Measurements from ENCODE around the gene WDFY2. TPM values are rescaled to one million over a fixed set of nuclear protein-coding genes. Genes with fewer than 3 reads are reported as not detected.
A peak's percentile ranks its signal among the peaks of the same experiment; 100 is the strongest.

The WDFY2 gene
- total RNA-seq, 1 experiment from 2014 or later: 6.0 TPM

DNA sequence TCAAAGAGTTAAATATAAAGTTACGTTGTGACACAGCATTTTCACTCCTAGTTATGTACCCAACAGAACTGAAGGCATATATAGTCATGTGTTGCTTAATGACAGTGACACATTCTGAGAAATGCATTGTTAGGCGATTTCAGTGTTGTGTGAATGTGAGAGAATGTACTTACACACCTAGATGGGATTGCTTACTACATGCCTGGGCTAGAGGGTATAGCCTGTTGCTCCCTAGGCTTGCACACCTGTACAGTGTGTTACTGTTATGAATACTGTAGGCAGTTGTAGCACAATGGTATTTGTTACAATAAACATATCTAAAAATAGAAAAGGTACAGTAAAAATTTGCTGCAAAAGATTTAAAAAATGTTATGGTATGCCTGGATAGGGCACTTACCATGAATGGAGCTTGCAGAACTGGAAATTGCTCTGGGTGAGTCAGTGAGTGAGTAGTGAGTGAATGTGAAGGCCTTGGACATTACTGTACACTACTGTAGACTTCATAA lies 130.5 kb downstream of the WDFY2 start:
- peak overlapping the region; percentile 42 for H3K27ac ChIP-seq
- DNase-seq (ENCODE audit: low read depth in 1 of 2, low spot score in 2 of 2): peak; percentile 48 to 53
- H3K36me3 ChIP-seq: peaks cover 14% of the 10 kb centered on the region
- peaks cover 16% of the 10 kb centered on the region for H3K4me1 ChIP-seq (replicated peaks)
- no peaks in the 10 kb centered on the region for H3K9me3 ChIP-seq (replicated peaks)
- H3K27me3 ChIP-seq (replicated peaks): no peaks in the 10 kb centered on the region
- H3K4me3 ChIP-seq: no peak overlapping the region

DNA sequence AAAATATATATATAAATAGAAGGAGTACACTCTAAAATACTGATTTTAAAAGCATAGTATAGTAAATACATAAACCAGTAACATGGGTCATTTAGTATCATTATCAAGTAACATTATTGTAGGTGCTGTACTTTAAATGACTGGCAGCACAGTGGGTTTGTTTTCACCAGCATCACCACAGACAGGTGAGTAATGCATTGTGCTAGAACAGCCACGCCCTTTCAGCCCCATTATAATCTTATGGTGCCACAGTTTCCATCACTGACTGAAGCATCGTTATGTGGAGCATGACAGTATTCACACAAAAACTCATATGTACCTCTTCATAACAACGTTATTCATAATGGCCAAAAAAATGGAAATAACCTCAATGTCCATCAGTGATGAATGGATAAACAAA lies 131.4 kb downstream of the WDFY2 start:
- Histone ChIP-seq H3K4me1 (replicated peaks) (peaks cover 16% of the 10 kb centered on the region), H3K27ac (peak overlapping the region; percentile 42; the same call in 1 of the 2 replicates), H3K9me3 (replicated peaks) (no peaks in the 10 kb centered on the region), H3K36me3 (peaks cover 21% of the 10 kb centered on the region), H3K4me3 (no peak overlapping the region), H3K27me3 (replicated peaks) (no peaks in the 10 kb centered on the region)
- DNase-seq (ENCODE audit: low read depth in 1 of 2, low spot score in 2 of 2): no peak

DNA sequence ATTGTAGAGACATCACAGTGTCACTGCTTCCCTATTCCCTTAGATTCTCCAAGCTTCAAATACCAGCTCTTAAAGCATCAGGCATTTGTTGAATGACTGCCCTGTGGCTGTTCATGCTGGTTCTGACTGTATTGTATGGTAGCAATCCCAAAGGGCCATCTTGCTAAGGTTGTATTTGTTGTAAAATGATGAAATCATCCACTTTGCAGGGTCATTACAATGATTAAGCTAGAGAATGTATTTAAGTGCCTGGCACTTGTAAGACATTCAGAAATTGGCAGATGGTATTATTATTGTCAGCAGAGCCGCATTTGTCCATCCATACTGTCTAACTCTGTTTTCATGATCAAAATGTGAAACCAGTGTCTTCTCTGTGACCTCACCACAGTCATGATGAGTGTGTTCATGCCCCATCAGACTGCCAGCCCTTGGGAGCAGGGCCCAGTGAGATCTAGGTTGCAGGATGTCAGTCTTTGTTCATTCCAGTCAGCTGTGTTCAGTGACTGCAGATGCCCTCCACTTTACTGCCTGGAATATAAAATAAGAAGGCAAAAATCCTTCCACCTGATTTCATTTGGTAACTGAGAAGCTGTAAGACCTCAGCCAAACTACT lies 133.6 kb downstream of the WDFY2 start:
- H3K4me3 ChIP-seq: no peak overlapping the region
- H3K4me1 ChIP-seq (replicated peaks): peaks cover 16% of the 10 kb centered on the region
- no peak overlapping the region for H3K27ac ChIP-seq
- peaks cover 32% of the 10 kb centered on the region for H3K36me3 ChIP-seq
- no peak for DNase-seq (ENCODE audit: low read depth in 1 of 2, low spot score in 2 of 2)
- no peaks in the 10 kb centered on the region for H3K9me3 ChIP-seq (replicated peaks)
- H3K27me3 ChIP-seq (replicated peaks): no peaks in the 10 kb centered on the region

DNA sequence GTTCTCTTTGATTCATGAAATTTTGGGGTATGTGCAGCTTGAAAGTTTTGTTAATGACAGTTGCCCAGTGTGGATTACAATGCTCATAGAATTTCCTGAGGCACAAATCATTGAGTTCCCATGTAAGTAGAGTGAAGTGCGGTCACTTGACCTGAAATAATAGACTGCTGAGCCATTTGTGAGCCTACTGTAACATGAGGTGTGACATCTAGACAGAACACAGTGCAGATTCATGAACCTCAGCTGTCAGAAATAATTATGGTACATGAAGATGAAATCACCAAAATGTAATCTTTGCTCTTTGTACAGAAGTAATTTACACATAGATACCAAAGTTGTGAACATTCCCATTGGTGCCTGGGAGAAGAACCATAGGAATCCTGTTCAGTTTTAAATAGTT lies 135.1 kb downstream of the WDFY2 start:
- DNase-seq (ENCODE audit: low read depth in 1 of 2, low spot score in 2 of 2): no peak
- Histone ChIP-seq H3K4me3 (no peak overlapping the region), H3K4me1 (replicated peaks) (peaks cover 13% of the 10 kb centered on the region), H3K27ac (no peak overlapping the region), H3K36me3 (peaks cover 38% of the 10 kb centered on the region), H3K9me3 (replicated peaks) (no peaks in the 10 kb centered on the region), H3K27me3 (replicated peaks) (no peaks in the 10 kb centered on the region)

DNA sequence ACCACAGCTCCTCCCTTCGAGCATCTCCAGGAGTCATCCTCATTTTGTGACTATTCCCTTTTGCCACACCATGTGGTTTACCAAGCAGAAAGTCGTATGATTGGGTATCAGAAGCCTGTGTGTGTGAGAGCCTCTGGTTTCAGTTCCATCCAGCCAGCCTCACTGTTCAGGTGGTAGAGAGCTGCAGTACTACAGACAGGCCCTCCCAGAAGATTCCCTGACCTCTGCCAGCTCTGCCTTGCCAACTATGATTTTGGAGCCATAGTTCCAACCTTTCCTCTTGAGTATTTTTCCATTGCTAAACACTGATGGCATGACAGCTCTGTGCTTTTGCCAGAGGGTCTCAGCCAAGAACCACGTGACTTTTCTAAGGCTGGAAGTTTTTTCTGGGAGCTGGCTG lies 137.2 kb downstream of the WDFY2 start:
- no peaks in the 10 kb centered on the region for H3K27me3 ChIP-seq (replicated peaks)
- no peak overlapping the region for H3K27ac ChIP-seq
- H3K9me3 ChIP-seq (replicated peaks): no peaks in the 10 kb centered on the region
- peaks cover 39% of the 10 kb centered on the region for H3K36me3 ChIP-seq
- H3K4me1 ChIP-seq (replicated peaks): peaks cover 4% of the 10 kb centered on the region
- no peak for DNase-seq (ENCODE audit: low read depth in 1 of 2, low spot score in 2 of 2)
- no peak overlapping the region for H3K4me3 ChIP-seq

DNA sequence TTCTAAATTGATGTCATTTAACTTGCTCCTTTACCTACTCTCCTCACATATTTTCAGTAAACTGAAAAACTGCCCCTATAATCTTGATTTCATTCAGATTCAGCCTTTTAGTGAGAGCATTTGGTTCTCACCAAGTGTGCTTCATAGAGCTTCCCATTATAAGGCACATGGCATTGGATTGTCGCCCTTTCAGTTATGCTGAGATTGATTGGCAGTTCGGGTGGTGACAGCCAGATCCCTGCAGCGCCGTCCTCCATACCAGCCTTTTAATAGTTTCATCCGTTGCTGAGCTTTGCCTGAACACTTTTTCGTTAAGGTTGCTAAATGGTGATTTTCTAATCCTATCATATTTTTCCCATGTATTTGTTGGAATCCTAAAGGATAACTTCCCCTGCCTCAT lies 139.3 kb downstream of the WDFY2 start:
- H3K27me3 ChIP-seq (replicated peaks): no peaks in the 10 kb centered on the region

DNA sequence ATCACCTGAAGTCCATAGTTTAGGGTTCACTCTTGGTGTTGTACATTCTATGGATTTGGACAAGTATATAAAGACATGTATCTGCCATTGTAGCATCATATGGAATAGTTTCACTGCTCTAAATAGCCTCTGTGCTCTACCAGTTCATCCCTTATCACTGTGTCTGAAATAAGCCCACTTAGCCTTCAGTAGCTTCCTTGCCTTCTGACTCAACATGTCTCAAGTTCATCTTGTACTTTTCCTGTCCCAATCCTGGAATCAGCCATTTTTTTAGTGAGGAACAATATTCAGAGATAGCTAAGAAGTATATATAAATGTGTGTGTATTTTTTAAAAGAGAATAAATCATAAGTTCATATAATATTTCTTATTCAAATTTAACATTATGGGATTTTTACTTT lies 140.5 kb downstream of the WDFY2 start:
- Histone ChIP-seq H3K36me3 (peaks cover 42% of the 10 kb centered on the region), H3K27ac (no peak overlapping the region), H3K27me3 (replicated peaks) (no peaks in the 10 kb centered on the region), H3K9me3 (replicated peaks) (no peaks in the 10 kb centered on the region), H3K4me3 (no peak overlapping the region), H3K4me1 (replicated peaks) (peaks cover 32% of the 10 kb centered on the region)
- DNase-seq (ENCODE audit: low read depth in 1 of 2, low spot score in 2 of 2): no peak

More for the DNA sequence above, 139.3 kb downstream of the WDFY2 start:
- Histone ChIP-seq H3K4me3 (no peak overlapping the region), H3K4me1 (replicated peaks) (peaks cover 20% of the 10 kb centered on the region), H3K9me3 (replicated peaks) (no peaks in the 10 kb centered on the region), H3K27ac (no peak overlapping the region), H3K36me3 (peaks cover 50% of the 10 kb centered on the region)
- no peak for DNase-seq (ENCODE audit: low read depth in 1 of 2, low spot score in 2 of 2)

DNA sequence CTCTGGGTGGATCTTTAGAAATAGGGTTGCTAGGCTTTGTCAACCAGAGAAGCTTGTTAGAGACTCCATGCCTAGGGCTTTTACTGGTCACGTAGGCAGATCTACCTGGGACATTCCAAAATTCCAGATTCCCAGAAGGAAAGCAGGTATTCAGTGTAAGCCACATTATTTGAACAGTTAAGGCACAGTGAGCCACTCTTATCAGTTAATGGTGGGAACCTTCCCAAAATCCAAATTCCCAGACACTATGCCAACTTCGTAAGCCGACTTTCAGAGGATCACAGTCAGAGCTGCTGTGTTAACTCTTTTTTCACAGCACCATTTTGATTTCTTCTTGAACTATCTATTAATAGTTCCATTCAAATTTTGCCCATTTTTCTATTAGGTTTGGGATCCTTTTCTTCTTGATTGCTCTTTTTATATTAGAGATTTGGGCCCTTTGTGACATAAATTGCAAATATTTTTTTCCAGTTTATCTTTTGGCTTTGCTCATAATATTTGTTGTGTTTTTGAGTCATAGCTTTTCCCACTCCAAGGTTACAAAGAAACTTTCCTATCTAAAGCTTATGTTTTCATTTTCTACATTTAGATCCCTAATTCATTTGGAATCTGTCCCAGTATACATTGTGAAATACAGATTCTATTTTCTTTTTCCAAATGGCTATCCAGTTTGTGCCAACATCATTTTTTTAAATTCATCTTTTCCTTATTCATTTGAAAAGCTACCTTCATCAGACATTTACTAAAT lies 142.4 kb downstream of the WDFY2 start:
- H3K36me3 ChIP-seq: peaks cover 33% of the 10 kb centered on the region
- H3K9me3 ChIP-seq (replicated peaks): no peaks in the 10 kb centered on the region
- no peak for DNase-seq (ENCODE audit: low read depth in 1 of 2, low spot score in 2 of 2)
- H3K27ac ChIP-seq: peak overlapping the region; percentile 5; the same call in 1 of the 2 replicates
- H3K27me3 ChIP-seq (replicated peaks): no peaks in the 10 kb centered on the region
- H3K4me3 ChIP-seq: no peak overlapping the region
- peaks cover 48% of the 10 kb centered on the region for H3K4me1 ChIP-seq (replicated peaks)

DNA sequence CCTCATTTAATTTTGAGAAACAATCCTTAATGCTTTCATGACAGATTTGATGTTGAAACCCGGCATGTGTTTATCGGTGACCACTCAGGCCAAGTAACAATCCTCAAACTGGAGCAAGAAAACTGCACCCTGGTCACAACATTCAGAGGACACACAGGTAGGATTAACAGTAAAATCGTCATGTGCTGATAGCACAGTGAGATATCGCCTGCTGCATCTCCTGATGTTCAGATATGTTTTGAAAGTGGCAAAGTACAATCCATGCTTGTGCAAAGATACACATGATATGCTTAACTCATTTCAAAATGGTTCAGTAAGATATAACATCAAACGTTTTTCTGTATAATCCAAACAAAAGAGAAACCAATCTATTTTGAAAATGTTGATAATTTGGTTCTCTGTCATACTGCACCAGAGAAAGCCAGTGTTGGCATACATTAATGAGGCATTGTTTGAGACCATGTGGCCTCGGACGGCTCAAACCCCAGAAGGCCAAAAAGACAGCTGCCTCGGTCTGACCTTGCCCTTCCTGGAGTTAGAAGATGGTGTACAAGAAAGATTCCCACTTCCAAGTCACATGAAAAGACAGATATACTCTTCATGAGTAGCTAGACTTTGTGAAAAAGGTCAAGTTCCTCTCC lies 143.5 kb downstream of the WDFY2 start:
- DNase-seq (ENCODE audit: low read depth in 1 of 2, low spot score in 2 of 2): no peak
- Histone ChIP-seq H3K27ac (no peak overlapping the region), H3K27me3 (replicated peaks) (no peaks in the 10 kb centered on the region), H3K36me3 (peaks cover 35% of the 10 kb centered on the region), H3K9me3 (replicated peaks) (no peaks in the 10 kb centered on the region), H3K4me3 (no peak overlapping the region), H3K4me1 (replicated peaks) (peaks cover 54% of the 10 kb centered on the region)

DNA sequence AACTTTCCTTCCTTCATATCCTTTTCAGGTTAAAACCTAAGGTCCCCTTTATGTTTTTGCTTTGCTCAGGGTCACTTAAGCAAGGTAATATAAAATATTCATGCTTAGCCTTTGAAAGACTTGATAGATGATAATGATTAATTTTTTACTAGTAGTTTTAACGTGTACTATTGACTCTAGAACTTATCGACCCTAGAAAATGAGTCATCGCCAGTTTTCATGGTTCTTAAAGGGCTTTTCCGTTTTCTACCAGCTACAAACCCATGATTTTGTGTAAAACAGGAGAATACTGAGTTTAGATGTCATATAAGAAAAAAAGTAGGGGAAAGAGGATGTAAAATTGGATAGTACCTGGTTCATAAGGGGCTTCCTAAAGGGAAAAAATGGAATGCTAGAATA lies 144.0 kb downstream of the WDFY2 start:
- peaks cover 31% of the 10 kb centered on the region for H3K36me3 ChIP-seq
- no peaks in the 10 kb centered on the region for H3K27me3 ChIP-seq (replicated peaks)
- no peak for DNase-seq (ENCODE audit: low read depth in 1 of 2, low spot score in 2 of 2)
- no peak overlapping the region for H3K4me3 ChIP-seq
- H3K27ac ChIP-seq: no peak overlapping the region
- peaks cover 55% of the 10 kb centered on the region for H3K4me1 ChIP-seq (replicated peaks)
- no peaks in the 10 kb centered on the region for H3K9me3 ChIP-seq (replicated peaks)

DNA sequence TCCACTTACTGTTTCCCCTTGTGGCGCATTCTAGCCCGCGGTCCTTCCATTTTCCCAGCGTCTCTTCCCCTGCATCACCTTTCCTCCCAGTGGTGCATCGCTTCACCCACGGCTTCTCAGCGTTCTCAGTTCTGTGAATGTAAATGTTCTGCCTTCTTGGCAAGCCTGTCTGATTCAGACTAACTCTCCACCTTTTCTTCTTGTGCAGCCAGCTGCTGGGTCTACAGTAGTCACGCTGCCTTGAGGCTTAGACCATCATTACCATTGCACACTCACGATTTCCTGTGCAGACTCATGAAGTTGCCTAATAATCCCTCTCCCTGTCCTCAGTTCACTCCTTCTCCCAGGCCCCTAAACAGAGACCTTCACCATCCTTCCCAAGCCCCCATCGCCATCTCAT lies 144.7 kb downstream of the WDFY2 start:
- Histone ChIP-seq H3K4me1 (replicated peaks) (peaks cover 62% of the 10 kb centered on the region), H3K9me3 (replicated peaks) (no peaks in the 10 kb centered on the region), H3K4me3 (no peak overlapping the region), H3K27me3 (replicated peaks) (no peaks in the 10 kb centered on the region), H3K27ac (peak overlapping the region; percentile 99), H3K36me3 (peaks cover 29% of the 10 kb centered on the region)
- DNase-seq (ENCODE audit: low read depth in 1 of 2, low spot score in 2 of 2): no peak

DNA sequence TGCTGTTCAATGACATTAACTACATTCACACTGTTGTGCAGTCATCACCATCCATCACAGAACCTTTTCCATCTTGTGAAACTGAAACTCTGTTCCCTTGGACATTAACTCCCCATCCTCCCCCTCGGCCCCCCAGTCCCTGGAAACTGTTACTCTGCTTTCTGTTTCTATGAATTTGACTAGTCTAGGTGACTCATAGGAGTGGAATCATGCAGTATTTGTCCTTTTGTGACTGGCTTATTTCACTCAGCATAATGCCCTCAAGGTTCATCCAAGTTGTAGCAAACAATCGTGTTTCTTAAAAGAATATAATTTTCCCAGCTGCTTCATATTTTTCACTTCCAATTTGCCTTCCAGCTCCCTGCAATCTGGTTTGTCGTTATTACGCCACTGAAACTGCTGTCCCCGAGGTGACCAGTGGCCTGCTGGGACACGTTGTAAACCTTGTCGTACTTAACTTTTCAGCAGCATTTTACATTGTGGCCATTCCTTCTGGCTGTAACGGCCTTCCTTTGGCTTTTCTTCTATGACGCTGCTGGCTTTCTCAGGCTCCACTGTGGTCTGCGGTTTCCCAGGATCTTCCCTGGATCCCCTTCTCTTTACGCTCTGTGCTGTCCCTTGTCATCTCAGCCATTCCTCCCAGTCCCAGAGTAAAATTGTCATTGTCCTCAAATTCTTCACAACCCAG lies 145.7 kb downstream of the WDFY2 start:
- Histone ChIP-seq H3K4me3 (peak overlapping the region; percentile 16), H3K4me1 (replicated peaks) (peaks cover 70% of the 10 kb centered on the region), H3K27me3 (replicated peaks) (no peaks in the 10 kb centered on the region), H3K36me3 (peaks cover 30% of the 10 kb centered on the region), H3K27ac (peak overlapping the region; percentile 99), H3K9me3 (replicated peaks) (no peaks in the 10 kb centered on the region)
- peak; percentile 81 to 93 for DNase-seq (ENCODE audit: low read depth in 1 of 2, low spot score in 2 of 2)

DNA sequence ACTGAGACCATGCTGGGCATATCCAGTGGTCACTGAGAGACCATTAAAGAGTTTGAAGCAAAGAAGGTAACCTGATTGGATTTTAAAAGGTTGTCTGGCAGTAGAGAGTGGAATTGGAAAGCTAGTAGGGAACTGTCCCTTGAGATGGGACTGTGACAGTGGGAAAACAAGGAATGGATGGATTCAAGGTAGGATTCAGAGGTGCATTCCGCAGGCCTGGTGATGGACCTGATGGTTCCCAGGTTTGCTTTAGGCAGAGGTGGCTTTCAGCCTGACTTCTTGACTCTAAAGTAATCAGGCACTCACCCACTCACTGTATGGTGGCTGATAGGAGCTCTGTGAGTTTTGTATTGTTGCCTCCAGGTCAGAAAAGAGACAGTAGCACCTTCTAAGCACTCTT lies 146.7 kb downstream of the WDFY2 start:
- Histone ChIP-seq H3K4me3 (no peak overlapping the region), H3K36me3 (peaks cover 34% of the 10 kb centered on the region), H3K4me1 (replicated peaks) (peaks cover 74% of the 10 kb centered on the region), H3K27me3 (replicated peaks) (no peaks in the 10 kb centered on the region), H3K27ac (peak overlapping the region; percentile 99), H3K9me3 (replicated peaks) (no peaks in the 10 kb centered on the region)
- DNase-seq (ENCODE audit: low read depth in 1 of 2, low spot score in 2 of 2): no peak
